ENCODE measurements around the gene CHAMP1.
"Not testable (repeated sequence)": the region's sequence is repeated elsewhere in the genome, so short reads cannot be mapped to it uniquely, and the experiment has no call there.

The CHAMP1 gene

DNA sequence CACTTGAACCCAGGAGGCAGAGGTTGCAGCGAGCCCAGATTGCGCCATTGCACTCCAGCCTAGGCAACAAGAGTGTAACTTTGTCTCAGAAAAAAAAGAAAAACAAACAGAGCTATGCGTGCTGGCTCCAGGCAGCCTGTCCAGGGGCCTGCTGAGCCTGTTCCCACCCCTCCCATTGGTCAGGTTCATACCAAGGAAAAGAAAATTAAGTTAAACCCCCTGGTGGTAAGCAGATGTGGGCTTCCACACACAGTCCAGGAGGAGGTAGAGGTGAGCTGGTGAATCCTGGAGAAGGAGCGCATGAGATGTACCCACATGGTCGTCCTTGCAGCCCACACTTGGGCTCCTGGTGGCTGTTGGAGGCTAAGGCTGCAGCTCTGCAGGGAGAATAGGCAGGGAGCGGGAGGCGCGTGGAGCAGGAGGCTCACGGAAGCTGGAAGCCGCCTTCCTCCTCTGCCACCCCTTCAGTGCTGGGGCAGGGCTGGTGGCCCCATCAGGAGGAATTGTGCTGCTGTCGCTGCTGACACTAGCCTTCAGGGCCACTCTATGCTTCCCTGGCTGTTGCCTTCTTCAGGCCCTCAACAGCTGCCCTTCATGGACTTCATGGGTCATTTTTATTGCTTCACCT lies 10.5 kb upstream of the CHAMP1 start:
- no peak for DNase-seq

DNA sequence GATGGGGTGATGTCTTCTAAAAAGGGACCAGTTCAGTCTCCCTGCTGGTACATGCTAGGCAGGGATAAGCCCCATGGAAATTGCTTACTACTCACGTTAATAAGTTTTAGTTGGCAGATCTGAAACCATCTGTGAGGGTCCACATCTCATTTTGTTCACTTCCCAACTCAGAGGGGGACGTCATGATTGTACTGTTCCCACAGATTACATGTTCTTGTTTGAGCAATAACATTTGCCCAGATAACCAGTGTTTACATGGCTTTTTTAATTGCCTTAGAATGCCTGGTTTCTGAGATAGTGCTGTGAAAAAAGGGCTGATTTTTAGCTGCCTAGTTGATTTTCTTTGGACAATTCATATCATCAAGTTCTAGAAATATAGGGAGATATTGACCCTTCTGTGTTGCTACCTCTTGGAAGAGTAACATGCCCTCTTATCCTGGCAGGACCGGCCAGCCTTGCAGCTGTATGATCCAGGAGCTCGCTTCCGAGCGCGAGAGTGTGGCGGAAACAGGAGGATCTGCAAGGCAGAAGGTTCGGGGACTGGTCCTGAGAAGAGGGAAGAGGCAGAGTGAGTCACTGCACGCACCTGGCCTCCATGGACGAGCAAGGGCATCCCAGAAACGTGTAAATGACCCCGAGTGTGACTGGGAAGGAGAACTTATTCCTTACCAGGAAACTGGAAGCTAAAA lies 9.8 kb upstream of the CHAMP1 start:
- DNase-seq = no peak

DNA sequence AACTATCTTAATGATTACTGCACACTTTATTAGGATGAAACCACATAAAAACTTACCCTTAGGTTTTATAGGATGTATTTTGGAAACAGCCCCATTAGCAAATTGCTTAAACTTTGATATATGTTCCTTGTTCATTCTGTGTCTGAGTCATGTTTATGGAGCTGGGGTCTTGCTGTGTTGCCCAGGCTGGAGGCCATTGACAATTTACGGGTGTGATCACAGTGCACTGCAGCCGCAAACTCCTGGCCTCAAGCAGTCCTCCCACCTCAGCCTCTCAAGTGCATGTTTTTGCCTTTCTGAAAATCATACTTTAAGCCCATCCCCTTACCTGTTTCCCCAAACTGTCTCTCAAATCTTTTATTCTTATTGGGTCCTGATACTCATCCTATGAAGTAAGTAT lies 5.2 kb upstream of the CHAMP1 start:
- no peak for DNase-seq

DNA sequence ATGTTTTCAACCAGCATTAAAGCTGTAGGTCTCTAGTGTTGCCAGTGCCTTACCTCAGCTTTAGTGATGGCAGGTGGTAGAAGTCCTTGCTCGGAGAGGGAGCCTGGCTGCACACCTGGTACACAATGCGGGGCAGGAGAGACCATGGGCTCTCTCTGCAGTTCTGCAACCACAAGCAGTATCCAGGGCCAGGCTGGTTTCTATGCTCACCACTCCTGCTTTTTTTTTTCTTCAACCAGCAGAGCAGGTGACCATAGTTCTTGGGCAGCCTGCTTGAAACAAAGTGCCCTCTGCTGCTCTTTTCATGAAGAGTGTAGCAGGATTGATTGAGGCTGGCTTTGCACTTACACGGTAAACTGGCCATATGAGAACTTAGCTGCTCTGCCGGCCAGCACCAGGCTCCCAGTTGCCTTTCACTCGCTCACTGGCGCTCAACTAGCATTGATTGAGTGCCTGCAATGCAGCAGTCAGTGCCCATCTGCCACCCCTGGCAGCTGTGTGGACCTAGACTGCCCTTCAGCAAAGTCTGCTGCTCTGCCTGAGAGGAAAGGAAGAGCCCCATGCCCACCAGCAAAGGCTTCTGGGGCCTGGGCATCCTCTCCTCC lies 4.4 kb upstream of the CHAMP1 start:
- peak; percentile 30 for DNase-seq

DNA sequence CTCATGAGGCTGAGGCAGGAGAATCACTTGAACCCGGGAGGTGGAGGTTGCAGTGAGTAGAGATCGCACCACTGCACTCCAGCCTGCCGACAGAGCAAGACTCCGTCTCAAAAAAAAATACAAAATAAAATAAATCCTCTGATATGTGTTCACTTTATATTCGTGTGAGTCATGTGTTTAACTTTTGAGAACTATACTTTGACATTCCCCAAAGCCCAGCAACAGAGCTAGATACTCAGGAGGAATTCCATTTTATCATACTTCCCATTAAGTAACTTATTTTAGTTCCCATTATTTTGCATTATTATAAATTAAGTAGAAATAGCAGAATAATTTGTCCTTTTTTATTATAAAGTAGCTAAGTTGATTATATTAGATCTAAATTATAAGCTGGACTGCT lies 3.3 kb upstream of the CHAMP1 start:
- no peak for DNase-seq

DNA sequence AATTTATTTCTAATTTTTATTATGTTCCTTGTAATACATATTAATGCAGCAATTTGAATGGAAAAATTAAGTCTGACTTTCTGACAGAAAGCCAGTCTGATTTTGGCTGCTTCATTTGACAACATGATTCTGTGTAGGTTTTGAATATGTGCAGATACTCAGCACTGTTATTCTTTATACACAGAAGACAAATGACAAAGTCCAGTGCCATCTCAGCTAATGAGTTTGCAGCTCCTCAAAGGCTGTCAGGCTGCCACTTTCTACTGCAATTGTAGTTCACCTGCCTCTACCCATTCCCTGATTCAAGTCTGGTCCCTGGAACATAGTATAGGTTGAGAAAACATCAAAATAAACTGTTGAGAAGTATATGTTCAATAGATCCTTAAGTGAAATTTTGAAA lies 2.9 kb upstream of the CHAMP1 start:
- DNase-seq = no peak

DNA sequence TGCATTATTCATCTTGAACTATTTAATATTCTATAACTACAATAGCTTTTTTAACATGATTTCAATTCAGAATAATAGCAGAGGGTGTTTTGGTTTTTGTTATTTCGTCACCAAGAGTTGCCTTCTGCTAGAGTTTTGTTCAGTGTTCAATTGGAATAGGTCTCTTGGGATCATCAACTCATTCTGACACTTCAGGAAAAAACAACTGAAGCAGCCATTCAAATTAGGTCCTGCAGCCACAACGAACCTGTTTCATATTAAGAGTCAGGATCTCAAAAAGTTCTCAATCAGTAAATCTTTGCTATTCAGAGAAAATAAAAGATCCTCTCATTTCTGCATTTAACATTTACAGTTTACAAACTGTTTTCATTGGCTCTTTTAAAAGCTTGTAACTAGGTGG lies 2.4 kb upstream of the CHAMP1 start:
- DNase-seq = peak; percentile 10

DNA sequence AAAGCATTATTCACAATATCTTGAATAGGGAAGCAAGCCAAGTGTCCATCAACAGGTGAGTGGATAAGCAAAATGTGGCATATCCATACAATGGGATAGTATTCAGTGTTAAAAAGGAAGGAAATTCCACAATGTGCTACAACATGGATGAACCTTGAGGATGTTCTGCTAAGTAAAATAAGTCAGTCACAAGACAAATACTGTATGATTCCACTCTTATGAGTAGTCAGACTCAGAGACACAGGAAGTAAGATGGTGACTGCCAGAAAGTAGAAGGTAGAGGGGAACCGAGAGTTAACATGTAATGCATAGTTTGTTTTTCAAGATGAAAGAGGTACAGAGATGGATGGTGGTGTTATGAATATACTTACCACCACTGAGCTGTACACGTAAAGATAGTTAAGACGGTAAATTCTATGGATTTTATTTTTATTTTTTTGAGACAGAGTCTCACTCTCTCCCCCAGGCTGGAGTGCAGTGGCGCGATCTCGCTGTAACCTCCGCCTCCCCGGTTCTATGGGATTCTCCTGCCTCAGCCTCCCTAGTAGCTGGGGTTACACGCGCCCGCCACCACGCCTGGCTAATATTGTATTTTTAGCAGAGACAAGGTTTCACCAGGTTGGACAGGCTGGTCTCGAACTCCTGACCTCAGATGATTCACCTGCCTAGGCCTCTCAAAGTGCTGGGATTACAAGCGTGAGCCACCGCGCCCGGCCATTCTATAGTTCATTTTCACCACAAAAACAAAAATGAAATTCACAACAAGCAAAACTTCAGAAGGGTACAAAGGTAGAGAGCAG lies 1.0 kb upstream of the CHAMP1 start:
- DNase-seq = no peak

DNA sequence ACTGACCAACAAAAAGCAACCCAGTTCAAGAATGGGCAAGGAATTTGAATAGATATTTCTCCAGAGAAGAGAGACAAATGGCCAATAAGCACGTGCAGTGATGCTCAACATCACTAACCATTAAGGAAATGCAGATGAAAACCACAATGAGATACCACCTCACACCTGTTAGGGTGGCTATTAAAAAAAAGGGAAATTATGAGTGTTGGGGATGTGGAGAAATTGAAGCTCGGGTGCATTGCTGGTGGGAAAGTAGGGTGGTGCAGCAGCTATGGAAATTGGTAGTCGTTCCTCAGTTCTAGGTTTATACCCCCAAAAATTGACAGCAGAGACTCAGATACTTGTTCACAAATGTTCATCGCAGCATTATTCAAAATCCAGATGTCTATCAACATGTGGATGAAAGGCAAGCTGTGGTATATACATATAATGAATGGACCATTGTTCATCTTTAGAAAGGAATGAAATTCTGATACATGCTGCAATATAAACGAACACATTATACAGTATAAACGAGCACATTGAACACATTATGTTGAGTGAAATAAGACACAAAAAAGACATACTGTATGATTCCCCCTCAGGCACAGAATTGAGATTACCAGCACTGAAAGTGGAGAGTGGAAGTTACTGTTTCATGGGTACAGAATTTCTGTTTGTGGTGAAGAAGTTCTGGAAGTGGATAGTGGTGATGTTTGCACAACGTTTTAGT lies 927 bp downstream of the CHAMP1 start:
- DNase-seq = no peak

DNA sequence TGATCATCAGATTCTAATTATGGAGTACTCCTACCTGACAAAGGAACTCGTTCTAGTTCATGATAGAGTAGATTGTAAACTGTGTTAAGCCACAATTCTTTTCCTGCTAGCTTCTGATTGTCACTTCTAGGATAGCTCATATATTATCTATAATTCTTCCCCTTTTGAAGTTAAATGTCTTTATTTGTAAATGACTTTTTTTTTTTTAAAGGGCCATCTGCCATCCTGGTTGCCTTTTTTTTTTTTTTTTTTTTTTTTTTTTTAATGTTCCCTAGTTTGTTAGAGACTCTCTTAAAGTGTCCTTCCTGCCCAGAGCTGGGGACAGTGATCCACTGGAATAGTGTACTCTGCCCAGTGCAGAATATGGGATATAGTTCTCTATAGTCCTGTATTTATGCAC lies 4.3 kb downstream of the CHAMP1 start:
- DNase-seq = no peak

DNA sequence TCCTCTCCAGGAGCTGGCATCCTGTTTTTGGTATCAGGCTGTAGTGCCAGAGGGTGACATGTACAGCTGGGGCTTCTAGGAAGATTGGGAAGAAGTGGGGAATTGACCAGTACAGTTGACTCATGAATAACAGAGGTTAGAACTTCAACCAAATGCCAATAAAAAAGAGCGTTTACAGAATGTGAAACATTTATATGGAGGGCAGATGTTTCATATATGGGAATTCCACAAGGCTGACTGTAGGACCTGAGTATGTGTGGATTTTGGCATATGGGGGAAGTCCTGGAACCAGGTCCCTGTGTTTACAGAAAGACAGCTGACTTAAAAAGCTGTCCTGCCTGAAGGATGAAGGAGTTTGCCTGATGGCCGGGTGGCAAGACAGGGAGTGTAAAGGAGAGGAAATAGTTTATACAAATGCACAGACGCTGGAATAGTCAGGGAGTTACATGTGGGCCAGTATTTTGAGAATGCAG lies 5.2 kb downstream of the CHAMP1 start:
- DNase-seq = no peak

DNA sequence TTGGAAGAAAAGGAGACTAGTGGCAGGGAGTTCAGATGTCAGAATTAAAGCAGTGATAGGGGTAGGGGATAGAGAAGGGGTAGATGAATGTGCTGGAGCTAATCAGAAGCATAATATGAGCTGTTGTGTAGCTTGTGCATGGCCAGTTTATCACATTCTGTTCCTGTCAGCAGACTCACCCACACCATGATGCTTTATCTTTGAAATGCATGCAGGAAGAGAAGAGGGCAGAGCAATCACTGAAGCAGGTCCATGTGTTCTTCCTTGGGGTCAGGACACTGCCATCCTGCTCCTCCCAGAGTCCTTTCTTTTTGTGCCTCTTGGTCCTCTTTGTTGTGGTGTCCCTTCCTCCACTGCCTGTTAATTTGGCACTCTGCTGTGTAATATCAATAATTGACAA lies 5.8 kb downstream of the CHAMP1 start:
- DNase-seq = no peak

DNA sequence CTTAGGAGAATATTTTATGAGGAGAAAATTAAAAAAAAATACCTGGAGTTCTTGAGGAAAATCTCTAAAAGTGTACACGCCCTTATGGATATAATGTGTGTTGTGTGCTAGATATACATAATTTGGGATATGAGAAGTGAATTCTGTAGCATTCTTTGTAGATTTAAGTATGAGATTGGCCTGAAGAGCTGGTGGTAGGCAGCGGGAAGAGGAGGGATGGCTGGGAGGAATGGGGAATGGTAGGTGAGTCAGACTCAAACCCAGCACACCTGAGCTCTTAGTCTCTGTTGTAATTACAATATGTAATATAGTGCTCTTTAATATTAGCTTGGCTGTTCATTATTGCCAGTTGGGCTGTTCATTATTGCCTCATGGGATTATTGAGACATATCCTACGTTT lies 7.0 kb downstream of the CHAMP1 start:
- DNase-seq = no peak

DNA sequence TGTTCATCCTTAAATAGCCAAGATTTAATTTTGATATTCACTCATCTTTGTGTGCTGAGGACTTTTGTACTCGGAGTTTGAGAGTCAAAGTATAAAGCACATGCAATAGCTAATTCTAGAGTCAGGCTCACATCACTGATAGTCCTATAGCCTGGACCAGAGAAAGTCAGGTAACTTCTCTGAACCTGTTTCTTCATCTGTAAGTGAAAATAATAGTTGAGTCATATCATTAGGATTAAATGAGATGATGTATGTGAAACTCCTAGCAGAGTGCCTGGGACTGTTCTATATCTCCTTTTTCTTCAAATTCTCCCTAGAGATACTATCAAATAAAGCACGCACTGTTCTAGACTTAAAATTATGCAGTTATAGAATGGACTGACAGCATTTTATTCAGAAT lies 9.0 kb downstream of the CHAMP1 start:
- no peak for DNase-seq

DNA sequence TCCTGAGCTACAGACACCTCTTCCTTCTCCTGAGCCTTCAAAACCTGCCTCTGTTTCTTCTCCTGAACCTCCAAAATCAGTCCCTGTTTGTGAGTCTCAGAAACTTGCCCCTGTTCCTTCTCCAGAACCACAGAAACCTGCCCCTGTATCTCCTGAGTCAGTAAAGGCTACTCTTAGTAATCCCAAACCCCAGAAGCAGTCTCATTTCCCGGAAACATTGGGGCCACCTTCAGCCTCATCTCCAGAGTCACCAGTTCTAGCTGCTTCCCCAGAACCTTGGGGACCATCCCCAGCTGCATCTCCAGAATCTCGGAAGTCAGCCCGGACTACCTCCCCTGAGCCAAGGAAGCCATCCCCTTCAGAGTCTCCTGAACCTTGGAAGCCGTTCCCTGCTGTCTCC lies 10.0 kb downstream of the CHAMP1 start:
- no peak for DNase-seq

DNA sequence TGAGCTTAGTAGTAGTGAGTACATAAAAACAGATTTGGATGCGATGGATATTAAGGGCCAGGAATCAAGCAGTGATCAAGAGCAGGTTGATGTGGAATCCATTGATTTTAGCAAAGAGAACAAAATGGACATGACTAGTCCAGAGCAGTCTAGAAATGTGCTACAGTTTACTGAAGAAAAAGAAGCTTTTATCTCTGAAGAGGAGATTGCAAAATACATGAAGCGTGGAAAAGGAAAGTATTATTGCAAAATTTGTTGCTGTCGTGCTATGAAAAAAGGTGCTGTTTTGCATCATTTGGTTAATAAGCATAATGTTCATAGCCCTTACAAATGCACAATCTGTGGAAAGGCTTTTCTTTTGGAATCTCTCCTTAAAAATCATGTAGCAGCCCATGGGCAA lies 11.4 kb downstream of the CHAMP1 start:
- no peak for DNase-seq

DNA sequence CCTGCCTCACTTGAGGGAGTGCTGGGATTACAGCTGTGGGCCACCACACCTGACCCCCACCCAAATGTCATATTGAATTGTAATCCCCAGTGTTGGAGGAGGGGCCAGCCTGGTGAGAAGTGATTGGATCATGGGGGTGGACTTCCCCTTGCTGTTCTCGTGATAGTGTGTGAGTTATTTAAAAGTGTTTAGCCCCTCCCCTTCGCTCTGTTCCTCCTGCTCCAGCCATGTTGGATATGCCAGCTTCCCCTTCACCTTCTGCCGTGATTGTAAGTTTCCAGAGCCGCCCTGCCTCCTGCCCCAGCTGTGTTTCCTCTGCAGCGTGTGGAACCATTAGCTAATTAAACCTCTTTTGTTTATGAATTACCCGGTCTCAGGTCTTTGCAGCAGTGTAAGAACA lies 13.7 kb downstream of the CHAMP1 start:
- DNase-seq = no peak

DNA sequence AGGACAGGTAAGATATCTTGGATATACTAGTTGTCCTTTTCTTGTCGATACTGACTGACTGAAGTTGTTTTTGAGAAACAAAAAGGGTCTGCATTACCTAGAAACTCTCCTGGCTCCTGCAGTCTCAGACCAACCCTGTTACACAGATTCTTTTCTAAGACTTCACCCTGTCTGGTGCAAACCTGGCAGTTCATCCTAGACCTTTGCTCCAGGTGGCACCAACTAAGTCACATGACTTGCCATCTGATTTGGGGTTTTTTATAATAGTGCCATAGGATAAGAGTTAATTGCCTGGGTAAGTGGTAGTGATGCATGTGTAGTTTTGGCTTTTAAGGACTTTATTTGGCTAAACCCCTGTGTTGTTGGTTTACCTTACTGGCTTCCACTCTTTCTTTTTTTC lies 14.3 kb downstream of the CHAMP1 start:
- no peak for DNase-seq

DNA sequence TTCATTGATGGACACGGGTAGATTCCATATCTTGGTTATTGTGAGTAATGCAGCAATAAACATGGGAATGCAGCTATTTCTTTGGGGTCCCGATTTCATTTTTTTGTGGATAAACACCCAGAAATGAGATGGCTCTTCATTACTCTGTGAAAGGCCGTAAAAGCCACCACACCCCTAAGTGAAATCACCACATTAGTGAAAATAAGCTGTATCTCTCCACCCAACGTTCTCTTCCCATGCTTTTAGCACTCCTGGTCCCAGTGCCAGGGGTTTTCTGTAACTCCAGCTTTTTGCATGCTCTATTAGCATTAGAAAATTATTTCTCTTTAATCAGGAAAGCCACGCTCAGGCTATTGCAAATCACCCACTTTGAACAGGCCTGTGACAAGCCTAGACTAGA lies 15.8 kb downstream of the CHAMP1 start:
- no peak for DNase-seq

DNA sequence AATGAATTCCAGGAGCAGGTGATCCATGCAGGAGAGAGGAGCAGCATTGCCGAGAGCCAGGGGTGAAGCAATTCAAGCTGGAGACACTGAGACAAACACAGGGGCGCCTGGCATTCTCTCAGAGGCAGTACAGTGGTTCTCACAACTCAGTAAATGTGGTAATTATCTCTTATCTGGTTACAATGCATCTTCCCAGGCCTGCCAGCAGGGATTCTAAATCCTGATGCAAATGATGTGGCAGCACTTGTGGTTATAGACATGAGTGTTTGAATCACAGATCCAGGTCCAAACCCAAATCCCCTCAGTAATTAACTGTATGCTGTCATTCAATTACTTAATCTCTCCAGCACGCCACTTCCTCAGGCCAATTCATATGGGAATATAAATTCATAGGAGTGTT lies 19.6 kb downstream of the CHAMP1 start:
- not testable (repeated sequence) for DNase-seq

DNA sequence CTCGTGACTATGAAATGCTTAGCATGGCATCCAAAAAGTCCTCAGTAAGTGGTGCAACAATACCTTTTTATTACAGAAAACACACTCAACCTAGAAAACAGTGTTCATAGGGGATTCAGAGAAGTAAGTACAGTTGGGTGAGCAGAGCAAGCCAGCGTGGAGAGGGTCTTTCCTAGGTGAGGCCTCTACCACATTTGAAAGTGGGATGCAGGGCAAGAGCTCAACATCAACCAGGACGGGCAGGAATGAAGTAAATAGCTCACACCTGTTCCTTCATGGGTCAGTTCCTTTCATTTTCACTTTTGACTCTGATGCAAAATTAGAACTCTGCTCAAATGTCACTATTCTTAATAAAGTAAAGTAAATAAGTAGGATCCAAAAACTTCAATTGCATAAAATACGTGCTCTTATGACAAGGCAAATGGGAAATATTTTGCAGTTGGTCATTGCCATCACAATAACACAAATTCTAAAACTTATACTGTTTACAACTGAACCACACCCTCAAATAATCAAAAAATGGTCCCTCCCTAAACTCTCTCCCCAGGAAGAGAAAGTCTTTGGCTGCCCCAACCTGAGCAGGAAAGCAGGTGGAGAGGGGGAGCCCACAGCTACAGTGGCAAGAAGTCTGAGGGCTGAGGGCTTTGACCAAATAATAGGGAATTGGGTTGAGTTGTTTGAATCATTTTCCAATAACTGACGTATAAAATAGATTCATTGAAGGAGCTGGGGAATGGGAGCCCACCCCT lies 20.2 kb downstream of the CHAMP1 start:
- no peak for DNase-seq

DNA sequence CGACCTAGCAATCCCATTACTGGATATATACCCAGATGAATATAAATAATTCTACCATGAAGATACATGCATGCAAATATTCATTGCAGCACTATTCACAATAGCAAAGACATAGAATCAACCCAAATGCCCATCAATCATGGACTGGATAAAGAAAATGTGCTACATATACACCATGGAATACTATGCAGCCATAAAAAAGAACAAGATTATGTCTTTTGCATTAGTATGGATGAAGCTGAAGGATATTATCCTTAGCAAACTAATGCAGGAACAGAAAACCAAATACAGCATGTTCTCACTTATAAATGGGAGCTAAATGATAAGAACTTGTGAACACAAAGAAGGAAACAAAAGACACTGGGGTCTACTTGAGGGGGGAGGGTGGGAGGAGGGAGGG lies 22.2 kb downstream of the CHAMP1 start:
- not testable (repeated sequence) for DNase-seq
